Kidney (tissue), 14 donors: ENCODE measurements around the gene CCDC187. TPM values are rescaled to one million over a fixed set of nuclear protein-coding genes. Genes with fewer than 3 reads are reported as not detected.

Experiments
- DNase-seq, 5 donors: peaks; one replicate each; pipeline ENCODE4 v3.0.0-alpha.2; 2013 to 2020
- FAIRE-seq: peaks from 2 replicates; lab custom pipeline; 2012; peaks lifted over from hg19 to GRCh38; lab: Jason Lieb, UNC
- H3K27ac ChIP-seq, 2 donors: one replicate each; pipeline ENCODE4 v1.7.0; 2013; ENCODE audit warnings: low read depth in 2 of 2, low read length in 2 of 2, inconsistent platforms in 1 of 2
- H3K27me3 ChIP-seq: one replicate; pipeline ENCODE4 v1.7.1; 2013; ENCODE audit warnings: low read length, inconsistent platforms; ENCODE audit not compliant: control insufficient read depth, insufficient read depth
- H3K36me3 ChIP-seq, 3 donors: one replicate each; pipeline versions ENCODE4 v1.7.0 to v1.7.1; 2013; ENCODE audit warnings: low read length in 3 of 3, control low read depth in 1 of 3, inconsistent platforms in 1 of 3; ENCODE audit not compliant: insufficient read depth in 3 of 3, control insufficient read depth in 2 of 3
- H3K4me1 ChIP-seq, 3 donors: one replicate each; pipeline versions ENCODE4 v1.7.0 to v1.7.1; 2013; ENCODE audit warnings: low read length in 3 of 3, inconsistent platforms in 1 of 3, low read depth in 1 of 3; ENCODE audit not compliant: control insufficient read depth in 2 of 3, insufficient read depth in 2 of 3
- H3K4me3 ChIP-seq, 3 donors: one replicate each; pipeline versions ENCODE4 v1.7.0 to v1.8.1; 2013; ENCODE audit warnings: low read length in 3 of 3, control low read depth in 1 of 3, inconsistent platforms in 1 of 3
- H3K9ac ChIP-seq, 3 donors: one replicate each; pipeline versions ENCODE4 v1.7.0 to v1.7.1; 2013; ENCODE audit warnings: low read length in 3 of 3, control low read depth in 1 of 3, inconsistent platforms in 1 of 3
- H3K9me3 ChIP-seq, 3 donors: one replicate each; pipeline versions ENCODE4 v1.7.0 to v1.7.1; 2013; ENCODE audit warnings: low read length in 3 of 3, control low read depth in 1 of 3, inconsistent platforms in 1 of 3; ENCODE audit not compliant: control insufficient read depth in 2 of 3, insufficient read depth in 1 of 3
- intact Hi-C: fragments of 100-400 bp; cut with DNase I; formaldehyde crosslinking; loops from one replicate; pipeline ENCODE4 v1.11.1; 2022
- polyA plus RNA-seq: library from polyadenylated mRNA; stranded (reverse); fragments of 350-450 nt; fragmentation: Illumina TruSeq; extraction: RNeasy Lipid Tissue Mini Kit (QIAGEN cat#74804); gene quantifications from one replicate; pipeline ENCODE4 v1.2.3, GENCODE V29; 2014; ENCODE audit warnings: low read depth, low replicate concordance; ENCODE audit not compliant: insufficient read depth
- total RNA-seq: library from RNA; stranded (reverse); fragmentation: NEBNext Ultra II Directional; extraction: Animal tissue kit (Norgen Biotek cat#: 25700); gene quantifications from one replicate; pipeline ENCODE4 v1.2.1, GENCODE V29; 2021
- TF ChIP-seq, protein P1 (sequence below): IDR thresholded peaks from 3 replicates; pipeline ENCODE4 v1.5.1; 2012; ENCODE audit warnings: mild to moderate bottlenecking, moderate library complexity, borderline replicate concordance; ENCODE audit not compliant: insufficient read depth; ENCODE audit errors: extremely low read depth
- donor health status: control.
- donor health status: control.
- donor health status: control.
- donor health status: control.
- donor health status: control.
- donor health status: DM: yes; HTN: yes; CAD: no.
- donor health status: Normal renal cell carcinoma (clear cell type).

The CCDC187 gene
- total and polyA plus RNA-seq, 2 donors from 2014 or later = 0.84 to 2.3 TPM

- no peak overlapping the region for H3K9ac ChIP-seq
- H3K27me3 ChIP-seq = no peaks in the 10 kb centered on the region
- no peak overlapping the region for H3K4me3 ChIP-seq
- intact Hi-C loops = no loop called here
- no peak for FAIRE-seq
- TF ChIP-seq, protein P1, sequence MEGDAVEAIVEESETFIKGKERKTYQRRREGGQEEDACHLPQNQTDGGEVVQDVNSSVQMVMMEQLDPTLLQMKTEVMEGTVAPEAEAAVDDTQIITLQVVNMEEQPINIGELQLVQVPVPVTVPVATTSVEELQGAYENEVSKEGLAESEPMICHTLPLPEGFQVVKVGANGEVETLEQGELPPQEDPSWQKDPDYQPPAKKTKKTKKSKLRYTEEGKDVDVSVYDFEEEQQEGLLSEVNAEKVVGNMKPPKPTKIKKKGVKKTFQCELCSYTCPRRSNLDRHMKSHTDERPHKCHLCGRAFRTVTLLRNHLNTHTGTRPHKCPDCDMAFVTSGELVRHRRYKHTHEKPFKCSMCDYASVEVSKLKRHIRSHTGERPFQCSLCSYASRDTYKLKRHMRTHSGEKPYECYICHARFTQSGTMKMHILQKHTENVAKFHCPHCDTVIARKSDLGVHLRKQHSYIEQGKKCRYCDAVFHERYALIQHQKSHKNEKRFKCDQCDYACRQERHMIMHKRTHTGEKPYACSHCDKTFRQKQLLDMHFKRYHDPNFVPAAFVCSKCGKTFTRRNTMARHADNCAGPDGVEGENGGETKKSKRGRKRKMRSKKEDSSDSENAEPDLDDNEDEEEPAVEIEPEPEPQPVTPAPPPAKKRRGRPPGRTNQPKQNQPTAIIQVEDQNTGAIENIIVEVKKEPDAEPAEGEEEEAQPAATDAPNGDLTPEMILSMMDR = no peak
- DNase-seq = no peak
- H3K27ac ChIP-seq = no peak overlapping the region
- H3K36me3 ChIP-seq = peaks cover 0 to 8% (median 0%) of the 10 kb centered on the region in 3 donors
- no peaks in the 10 kb centered on the region for H3K9me3 ChIP-seq
- no peaks in the 10 kb centered on the region for H3K4me1 ChIP-seq
Observed at GRCh38 chr9:136225366-136225747, 78.5 kb downstream of the CCDC187 start.

- H3K4me1 ChIP-seq = no peaks in the 10 kb centered on the region
- H3K27ac ChIP-seq = no peak overlapping the region
- peaks cover 0 to 8% (median under 1%) of the 10 kb centered on the region in 3 donors for H3K36me3 ChIP-seq
- DNase-seq = no peak
- H3K4me3 ChIP-seq = no peak overlapping the region
- FAIRE-seq = no peak
- TF ChIP-seq, protein P1 = no peak
- H3K9ac ChIP-seq = no peak overlapping the region
- no peaks in the 10 kb centered on the region for H3K9me3 ChIP-seq
- H3K27me3 ChIP-seq = no peaks in the 10 kb centered on the region
- intact Hi-C loops = no loop called here
Observed at GRCh38 chr9:136223871-136224640, 79.8 kb downstream of the CCDC187 start.

DNA sequence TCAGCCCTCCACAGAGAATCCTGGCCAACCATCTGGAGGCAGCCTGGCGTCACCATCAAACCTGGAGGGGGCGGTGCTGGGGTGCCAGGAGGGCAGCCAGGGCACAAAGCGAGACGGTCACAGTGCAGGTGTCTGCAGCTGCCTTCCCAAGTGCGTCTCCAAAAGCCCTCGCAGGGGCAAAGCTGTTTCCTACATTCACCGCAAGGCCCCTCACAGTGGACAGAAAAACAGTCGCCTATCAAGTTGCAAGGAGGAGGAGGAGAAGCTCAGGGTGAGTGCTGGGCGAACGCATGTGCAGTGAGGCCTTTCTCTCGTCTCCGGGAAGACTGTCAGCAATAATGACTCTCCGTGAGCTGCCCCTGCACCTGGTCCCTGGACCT, 81.0 kb downstream of the CCDC187 start:
- Histone ChIP-seq H3K4me1 (no peaks in the 10 kb centered on the region), H3K9ac (no peak overlapping the region), H3K4me3 (no peak overlapping the region), H3K9me3 (no peaks in the 10 kb centered on the region), H3K27me3 (no peaks in the 10 kb centered on the region), H3K27ac (no peak overlapping the region), H3K36me3 (peaks cover 0 to 8% (median 2%) of the 10 kb centered on the region in 3 donors)
- DNase-seq = peak in 4 of 5 donors; percentile 69 to 85 (median 78)
- no peak for FAIRE-seq
- TF ChIP-seq, protein P1 = no peak
- intact Hi-C loops = no loop called here
